ENCODE data around the gene TP73.

The TP73 gene

DNA sequence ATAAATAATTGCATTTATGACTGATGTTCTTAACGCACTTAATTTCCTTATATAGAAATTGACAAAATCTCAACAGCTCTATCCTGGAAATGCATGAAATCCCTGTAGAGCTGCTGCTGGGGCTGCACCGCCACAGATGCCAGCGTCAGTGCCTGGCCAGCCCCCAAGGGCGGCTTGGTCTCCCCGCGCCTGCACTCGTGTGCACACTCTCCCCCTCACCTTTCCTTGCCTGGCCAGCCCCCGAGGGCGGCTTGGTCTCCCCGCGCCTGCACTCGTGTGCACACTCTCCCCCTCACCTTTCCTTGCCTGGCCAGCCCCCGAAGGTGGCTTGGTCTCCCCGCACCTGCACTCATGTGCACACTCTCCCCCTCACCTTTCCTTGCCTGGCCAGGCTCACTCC lies 16.2 kb upstream of the TP73 start:
- DNase-seq: no peak

DNA sequence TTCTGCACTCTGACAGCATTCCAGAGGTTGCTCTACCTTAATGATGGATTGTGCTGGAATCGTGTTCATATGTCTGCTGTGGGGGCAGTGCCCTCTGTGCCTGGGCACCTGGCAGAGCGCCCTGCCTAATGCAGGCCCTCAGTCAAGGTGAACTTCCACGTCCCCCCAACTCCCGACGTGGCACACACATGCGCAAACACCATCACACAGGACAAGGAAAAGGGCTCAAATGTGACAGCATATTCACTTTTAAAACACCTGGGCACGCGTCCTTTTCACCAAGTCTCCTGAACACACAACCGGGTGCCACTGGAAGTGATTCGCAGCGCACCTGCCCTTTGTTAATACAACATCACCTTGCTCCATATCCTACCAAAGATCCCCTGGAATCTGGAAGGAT lies 15.8 kb upstream of the TP73 start:
- no peak for DNase-seq

DNA sequence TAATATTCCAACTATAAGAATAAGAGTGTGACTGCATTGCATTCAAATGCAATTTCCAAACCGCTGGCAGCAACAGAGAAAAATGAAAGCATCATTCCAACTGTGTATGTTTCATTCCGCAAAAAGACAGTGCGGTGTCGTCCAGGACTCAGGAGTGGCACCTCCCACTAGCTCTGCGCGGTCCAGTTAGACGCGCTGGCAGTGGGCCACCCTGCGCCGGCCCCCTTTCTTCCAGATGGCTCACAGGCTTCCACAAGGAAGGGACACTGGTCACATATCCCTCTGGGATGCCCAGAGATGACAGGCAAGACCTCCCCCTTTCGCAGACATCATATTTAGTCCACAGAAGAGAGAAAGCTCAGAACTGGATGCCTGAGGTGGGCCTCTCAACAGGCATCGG lies 14.3 kb upstream of the TP73 start:
- no peak for DNase-seq

DNA sequence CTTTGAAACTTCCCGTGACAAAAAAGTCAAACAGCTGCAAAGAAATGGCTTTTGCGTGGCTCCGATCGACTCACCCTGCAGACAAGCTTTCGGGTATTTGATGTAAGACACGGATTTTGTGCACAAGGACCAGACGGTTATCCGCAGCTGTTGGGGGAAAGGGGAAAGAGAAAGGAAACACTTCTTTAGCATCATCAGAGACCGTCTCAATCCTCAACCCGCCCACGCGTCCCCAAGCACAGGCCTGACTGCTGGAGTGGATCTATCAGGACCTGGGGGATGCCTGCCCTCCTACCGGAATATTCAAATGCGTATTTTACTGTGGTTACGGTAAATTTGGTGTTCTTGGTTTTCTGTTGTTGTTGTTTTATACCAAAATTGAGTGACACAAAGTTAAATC lies 13.6 kb upstream of the TP73 start:
- DNase-seq: no peak

DNA sequence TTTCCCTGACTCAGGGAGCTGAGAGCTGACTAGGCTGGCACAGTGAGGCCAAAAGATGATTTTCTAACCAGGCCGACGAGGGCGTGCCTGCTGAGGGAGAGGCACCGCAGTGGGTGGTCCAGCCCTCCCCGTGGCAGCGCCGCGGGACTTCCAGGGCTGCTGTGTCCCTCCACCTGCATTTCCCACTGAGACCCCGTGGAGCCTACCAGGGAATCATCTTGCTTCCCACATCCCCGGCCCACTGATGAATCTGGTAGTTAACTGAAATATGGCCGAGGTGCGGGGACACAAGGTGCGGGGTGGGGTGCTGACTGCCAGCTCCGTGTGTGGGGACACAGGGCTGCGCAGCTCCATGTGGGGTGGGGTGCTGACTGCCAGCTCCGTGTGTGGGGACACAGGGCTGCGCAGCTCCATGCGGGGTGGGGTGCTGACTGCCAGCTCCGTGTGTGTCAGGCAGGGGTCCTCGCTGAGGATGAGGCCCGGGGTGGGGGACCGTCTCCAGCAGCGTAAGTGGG lies 12.9 kb upstream of the TP73 start:
- no peak for DNase-seq

DNA sequence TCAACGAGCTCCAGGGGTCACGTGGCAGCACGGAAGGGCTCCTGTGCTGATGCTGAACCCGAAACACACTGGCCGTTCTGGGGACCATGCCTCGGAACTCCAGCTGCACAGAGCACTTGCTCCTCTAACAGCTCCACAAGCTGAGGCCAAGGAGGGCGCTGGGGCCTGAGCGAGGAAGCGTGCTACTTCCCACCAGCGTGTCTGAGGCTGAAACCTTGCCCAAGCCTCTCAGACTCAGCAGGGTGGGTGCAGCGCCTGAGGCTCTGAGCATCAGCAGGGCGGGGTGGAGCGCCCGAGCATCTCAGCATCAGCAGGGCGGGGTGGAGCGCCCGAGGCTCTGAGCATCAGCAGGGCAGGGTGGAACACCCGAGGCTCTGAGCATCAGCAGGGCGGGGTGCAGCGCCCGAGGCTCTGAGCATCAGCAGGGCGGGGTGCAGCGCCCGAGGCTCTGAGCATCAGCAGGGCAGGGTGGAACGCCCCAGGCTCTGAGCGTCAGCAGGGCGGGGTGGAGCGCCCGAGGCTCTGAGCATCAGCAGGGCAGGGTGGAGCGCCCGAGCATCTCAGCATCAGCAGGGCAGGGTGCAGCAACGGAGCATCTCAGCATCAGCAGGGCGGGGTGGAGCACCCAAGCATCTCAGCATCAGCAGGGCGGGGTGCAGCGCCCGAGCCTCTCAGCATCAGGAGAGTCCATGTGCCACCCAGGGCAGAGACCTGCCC lies 12.0 kb upstream of the TP73 start:
- no peak for DNase-seq

DNA sequence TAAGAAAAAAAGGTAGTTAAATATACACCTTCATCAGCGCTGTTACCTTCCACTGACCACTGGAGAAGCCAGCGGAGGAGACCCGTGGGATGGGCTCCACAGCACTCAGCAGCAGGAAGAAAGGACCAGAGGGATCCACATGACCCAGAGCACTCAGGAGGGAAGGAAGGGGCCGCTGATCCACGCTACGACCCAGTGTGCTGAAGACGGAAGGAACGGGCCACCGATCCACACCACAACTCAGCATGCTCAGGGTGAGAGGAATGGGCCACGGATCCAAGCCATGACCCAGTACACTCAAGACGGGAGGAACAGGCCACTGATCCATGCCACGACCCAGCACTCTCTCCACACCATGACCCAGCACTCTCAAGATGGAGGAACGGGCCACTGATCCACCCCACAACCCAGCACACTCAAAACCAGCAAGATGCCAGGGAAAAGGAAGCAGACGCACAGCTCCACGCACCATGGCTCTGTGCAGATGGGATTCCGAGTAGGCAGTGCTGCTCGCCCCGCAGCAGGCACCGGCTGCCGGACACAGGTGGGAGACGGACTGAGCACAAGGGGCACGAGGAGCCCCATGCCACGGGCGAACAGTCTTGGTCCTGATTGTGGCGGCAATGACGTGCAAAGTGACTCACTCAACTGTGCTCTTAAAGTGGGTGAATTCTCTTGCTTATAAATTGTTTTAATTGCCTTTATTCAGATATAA lies 11.1 kb upstream of the TP73 start:
- no peak for DNase-seq

DNA sequence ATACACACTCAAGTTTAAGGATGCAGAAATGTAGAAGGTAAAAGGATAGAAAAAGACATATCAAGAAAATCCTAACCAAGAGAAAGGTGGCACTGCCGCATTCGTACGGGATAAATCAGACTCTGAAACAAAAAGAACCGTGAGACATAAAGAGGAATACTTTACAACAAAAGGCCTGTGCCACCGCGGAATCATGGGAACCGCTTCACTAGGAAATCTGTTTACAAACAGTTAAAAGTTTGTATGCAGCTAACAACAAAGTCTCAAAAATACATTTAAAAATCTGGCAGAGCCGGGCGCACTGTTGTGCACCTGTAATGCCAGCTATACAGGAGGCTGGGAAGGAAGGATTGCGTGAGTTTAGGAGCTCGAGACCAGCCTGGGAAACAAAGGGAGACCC lies 10.5 kb upstream of the TP73 start:
- no peak for DNase-seq

DNA sequence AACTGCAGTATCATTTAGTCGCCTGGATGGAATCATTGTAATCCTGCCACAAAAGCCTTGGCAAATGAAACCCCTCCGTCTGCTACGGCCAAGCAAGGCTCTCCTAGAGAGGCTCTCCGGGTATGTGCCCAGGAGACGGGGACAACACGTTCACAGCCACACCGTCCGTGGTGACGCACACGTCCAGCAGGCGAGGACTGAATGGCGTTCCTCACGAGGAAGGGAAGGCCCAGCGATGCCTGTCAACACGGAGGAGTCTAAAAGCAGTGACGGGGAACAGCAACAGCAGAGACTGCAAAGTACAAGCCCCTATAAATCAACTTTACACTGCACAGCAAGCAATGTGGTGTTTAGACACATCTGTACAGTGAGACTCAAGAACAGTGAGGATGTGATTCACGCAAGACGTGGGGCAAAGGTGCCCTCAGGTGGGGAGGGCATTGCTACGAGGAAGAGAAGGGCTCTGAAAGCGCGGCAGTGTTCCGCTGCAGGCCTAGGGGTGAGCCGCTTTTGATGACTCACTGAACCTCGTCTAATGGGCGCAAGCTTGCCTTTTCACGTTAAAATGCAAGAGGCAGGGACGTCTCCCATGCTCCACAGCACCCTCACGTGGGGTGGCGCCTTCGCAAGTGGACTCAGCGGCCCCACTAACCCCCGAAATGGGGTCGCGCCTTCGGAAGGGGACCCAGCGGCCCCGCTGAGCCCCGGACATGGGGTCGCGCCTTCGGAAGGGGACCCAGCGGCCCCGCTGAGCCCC lies 9.2 kb upstream of the TP73 start:
- no peak for DNase-seq

DNA sequence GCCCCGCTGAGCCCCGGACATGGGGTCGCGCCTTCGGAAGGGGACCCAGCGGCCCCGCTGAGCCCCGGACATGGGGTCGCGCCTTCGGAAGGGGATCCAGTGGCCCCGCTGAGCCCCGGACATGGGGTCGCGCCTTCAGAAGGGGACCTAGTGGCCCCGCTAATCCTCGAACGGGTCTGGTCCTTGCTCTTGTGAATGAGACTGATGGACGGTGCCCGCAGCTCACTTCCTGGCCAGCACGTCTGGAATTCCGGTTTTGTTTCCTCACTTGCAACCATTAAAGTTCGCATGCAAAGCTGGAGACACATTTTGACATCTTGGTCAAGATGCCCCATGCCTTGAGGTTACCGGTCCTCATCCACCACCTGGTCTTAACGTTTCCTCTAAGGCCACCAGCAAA lies 8.0 kb upstream of the TP73 start:
- no peak for DNase-seq

DNA sequence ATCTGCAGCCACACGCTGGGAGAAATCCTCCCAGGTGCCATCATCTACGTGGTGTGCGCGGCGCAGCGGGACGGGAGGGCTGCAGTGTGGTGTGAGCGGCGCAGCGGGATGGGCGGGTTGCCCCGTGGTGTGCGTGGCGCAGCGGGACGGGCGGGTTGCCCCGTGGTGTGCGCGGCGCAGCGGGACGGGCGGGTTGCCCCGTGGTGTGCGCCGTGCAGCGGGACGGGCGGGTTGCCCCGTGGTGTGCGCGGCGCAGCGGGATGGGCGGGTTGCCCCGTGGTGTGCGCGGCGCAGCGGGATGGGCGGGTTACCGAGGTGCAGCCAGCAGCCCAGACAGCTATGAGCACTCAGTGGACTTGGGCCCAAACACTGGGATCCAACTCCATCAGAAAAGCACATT lies 7.1 kb upstream of the TP73 start:
- DNase-seq: no peak

DNA sequence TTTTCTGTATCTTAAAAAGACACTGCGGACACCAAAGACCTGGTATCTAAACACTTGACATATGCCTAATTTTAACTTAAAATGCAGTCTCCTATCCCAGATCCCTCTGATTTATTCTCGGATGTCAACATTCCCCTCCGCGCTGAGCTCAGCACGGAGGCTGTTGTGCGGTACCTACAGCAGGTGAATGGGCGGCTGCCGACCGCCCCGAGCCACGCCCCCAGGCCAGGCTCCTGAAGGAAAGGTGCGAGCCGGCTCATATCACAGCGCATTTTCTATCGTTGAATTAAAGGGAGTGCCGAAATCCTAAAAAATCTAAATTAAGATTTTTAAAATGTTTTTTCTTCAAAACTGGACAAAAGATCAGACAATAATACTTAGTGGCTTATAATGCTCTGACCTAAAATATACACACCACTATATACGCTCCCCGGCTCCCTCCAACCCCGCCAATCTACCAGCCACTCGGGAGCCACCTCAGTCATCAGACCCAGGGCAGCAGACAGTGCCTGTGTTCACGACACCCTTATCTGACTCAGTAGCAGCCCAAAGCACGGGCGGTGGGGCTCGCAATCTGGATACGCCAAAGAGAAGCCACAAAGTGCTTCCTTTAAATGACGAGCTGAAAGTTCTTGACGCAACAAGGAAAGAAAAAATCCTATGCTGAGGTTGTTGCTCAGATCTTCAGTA lies 6.5 kb upstream of the TP73 start:
- no peak for DNase-seq

DNA sequence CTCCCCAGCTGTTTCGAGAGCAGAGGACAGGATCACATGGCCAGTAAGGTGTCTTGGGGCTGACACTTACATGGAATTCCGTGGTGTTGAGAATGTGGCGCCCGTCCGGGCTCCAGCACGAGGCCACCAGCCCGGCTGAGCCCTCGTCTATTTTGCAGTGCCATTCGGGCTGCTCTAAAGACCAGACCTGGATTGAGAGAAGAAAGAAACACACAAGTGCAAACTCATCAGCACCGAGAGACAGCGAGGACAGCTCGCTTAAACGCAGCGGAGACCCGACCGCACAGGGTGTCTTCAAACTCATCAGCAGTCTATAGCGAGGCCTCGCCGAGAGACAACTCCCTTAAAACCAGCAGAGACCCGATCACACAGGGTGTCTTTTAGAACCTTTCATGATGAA lies 5.7 kb upstream of the TP73 start:
- no peak for DNase-seq

DNA sequence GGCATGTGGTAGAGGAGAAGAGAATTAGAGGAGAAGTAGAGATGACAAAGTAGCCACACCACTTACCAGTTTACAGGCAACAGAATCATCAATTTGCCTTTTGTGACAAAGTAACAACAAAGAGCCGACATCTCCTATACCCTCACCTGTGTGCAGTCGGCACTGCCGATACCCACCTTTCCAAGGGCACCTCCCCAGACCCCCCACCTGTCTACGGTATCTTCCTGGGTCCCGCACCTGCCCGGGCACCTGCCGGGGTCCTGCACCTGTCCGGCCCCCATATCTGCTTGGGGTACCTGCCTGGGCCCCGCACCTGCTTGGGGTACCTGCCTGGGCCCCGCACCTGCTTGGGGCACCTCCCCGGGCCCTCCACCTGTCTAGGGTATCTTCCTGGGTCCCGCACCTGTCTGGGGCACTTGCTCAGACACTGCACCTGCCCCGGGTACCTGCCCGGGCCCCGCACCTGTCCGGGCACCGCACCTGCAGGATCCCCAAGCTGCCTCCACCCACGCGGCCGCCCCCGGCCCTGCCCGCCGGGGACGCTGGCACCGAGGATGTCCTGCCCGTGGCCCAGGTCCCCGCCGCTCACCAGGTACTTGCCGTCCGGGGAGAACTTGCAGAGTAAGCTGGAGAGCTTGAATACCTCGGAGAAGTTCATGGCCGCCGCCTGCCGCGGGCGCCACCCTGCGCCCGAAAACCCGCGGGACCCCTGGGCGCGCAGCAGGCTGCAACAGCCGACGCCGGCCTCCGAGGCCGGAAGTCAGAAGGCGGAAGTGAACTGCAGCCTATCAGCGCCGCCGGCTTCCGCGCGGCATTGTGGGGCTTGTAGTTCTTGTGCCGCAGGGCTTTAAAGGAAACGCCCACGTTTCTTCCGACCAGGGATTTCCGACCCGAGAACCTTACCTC lies 2.7 kb upstream of the TP73 start, which contains the start of gene WRAP73:
TSS of gene WRAP73 (minus strand) at position 762 of the 906 bp plus-strand sequence. CDS start at position 658, 104 bp downstream.
- DNase-seq: peak; percentile 89

DNA sequence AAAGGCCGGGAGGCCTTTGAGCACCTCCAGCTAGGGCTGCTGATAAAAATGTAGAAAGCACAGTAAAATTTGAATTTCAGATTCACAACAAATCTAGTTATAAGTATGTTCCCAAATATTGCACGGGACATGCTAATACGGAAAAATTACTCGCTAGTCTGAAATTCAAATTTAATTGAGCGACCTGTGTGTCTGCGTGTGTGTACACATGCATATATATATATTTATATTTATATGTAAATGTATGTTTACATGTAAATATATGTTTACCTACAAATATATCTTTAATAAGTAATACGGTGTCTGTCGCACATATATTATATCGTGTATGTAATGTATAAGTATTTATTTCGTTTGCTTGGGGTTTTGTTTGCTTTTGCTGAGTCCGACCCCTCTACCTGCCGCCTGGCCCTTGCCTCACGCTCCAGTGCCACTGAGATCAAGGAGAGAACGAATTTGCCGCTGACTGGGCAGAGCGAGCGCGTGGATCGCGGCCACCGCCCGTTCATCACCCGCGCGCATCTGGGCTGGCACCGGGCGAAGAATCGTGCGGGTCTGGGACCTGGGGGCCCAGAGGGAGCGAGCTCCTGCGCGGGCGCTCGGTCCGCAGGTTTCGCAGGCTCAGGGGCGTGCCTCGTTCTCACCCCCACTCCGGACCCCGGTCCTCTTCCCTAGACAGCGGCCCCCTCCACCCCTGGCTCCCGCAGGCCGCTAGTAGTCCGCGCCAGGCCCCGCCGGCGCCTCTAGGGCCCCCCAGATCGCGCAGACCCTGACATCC lies 1.9 kb upstream of the TP73 start:
- peak; percentile 26 for DNase-seq

DNA sequence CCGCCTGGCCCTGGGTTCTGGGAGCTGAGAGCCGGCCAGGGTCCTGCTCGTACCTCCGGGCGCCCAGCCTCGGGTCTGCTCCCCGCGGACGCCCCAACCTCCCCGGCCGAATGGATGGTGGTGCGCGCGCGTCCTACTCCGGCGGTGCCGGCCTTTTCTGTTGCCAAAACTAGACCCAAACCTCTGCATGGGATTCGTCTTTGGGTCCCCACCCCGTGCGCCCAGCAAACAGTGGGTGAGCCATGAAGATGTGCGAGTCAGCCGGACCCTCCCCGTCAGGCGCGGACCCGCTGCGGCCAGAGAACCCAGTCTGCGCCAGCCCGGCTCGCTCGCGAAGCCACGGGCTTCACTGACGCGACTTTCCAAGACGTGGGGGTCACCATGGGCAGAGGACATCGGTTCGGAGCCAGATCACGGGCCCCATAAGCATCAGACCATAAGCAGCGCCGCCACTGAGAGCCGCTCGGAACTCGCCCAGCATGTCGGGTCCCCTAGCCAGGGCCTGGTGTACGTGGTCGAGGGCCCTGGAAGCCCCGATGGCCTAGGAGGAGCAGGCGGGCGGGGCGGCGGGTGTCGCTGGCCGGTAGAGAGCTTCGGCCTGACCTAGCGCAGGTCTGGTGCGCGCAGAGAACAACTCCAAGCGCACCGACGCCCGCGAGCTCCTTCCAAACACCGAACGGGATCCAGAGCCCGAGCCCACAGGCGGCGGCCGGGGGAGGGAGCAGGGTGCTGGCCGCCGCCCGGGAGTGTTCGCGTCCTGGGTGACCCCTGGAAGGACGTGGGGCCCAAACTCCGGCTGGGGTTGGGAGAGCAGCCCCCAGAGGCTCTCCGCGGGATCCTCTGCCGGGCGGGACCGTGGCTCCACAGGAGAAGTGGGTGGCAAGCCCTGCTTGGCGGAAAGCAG lies 1.0 kb upstream of the TP73 start:
- peak; percentile 38 for DNase-seq

DNA sequence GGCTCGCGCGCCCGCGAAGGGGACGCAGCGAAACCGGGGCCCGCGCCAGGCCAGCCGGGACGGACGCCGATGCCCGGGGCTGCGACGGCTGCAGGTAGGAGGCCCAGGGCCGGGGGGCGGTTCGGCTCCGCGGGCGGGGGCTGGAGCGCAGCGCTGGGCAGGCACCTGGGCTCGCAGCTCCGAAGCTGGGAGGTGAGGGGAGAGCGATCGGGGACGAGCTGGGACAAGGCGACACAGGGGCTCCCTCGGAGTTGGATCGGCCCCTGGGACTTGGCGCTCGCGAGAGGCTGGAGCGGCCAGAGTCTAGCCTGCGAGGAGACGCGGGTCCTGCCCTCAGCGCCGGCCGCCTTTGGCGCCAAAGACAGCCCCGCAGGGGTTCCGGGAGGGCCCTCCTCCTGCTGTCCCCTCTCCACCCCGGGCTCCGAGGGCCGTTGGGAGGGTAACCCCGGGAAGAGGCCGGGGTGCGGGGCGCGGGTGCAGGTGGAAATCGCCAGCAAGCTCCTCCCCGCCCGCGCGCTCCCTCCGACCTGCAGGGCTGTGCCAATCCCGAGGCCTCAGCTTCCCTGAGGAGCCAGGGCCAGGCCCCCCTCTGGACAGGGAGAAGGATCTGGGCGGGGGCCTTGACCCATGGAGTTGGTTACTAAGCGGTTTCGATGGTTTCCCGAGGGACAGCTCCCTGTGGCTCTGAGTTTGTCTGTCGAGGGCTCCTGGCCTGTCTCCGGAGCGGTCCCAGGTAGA lies 401 bp downstream of the TP73 start:
- DNase-seq: no peak

DNA sequence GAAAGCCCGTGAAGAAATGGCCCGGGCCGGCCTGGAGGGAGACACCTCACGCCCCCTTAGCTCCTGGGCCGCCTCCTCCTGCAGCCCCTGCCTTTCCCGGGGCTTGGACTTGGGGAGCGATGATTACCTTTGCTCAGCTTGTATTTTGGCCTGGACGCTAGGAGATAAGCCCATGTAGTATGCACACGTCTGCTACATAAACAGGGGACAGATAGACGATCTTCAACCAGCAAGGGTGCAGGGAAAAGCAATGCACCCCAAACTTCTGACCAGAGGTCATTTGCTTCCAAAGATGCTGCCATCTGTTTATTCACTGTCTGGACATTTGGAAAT lies 936 bp downstream of the TP73 start:
- no peak for DNase-seq

DNA sequence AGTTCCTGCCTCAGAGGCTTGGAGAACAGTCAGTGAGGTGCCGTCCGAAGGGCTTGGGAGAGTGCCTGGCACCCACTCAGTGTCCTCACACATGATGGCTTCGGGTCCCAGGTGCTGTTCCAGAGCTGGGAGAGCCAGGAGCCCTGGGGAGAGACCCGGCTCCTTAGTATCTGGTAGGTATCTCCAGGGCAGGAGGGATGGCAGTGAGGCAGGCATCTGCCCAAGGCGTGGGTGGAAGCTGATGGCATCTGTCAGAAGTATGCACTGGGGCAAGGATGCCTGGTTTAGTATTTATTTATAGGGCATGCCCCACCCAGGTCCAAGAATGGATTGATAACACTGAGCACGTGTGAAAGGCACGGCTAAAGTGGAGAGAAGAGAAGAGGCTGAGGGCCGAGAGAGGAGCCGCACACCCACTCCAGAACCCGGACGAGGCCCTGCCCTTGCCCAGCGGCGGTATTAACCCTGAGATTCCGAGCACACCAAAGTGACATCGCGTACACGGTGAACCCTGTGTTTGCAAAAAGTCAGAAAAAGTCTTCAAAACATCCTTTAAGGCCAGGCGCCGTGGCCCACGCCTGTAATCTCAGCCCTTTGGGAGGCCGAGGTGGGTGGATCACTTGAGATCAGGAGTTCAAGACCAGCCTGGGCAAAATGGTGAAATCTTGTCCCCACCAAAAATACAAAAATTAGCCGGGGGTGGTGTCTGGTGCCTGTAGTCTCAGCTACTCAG lies 2.4 kb downstream of the TP73 start:
- no peak for DNase-seq
